NCI-H2196 (cell line): ENCODE measurements around the gene ABCF1.

ENCODE experiments used
- DNase-seq: peaks from one replicate; lab custom pipeline; 2025; ENCODE audit not compliant: unreplicated experiment; lab: John Stamatoyannopoulos, UW

ABCF1 gene

GRCh38 chr6:30599625-30600324 lies 28.5 kb downstream of the ABCF1 start:
- DNase-seq, result no peak

GRCh38 chr6:30600451-30600961 lies 29.3 kb downstream of the ABCF1 start:
- DNase-seq, result peak; percentile 15

- no peak for DNase-seq
Measured at GRCh38 chr6:30601436-30601814, 30.2 kb downstream of the ABCF1 start.

GRCh38 chr6:30601815-30602641 lies 30.8 kb downstream of the ABCF1 start:
- no peak for DNase-seq

- no peak for DNase-seq
Measured at GRCh38 chr6:30603961-30604360, 32.7 kb downstream of the ABCF1 start.

- no peak for DNase-seq
Measured at GRCh38 chr6:30610065-30610464, 38.8 kb downstream of the ABCF1 start.

- no peak for DNase-seq
Measured at GRCh38 chr6:30611150-30611855, 40.1 kb downstream of the ABCF1 start.

- no peak for DNase-seq
Measured at GRCh38 chr6:30611856-30612194, 40.6 kb downstream of the ABCF1 start.

GRCh38 chr6:30612213-30612612 lies 41.0 kb downstream of the ABCF1 start:
- no peak for DNase-seq

GRCh38 chr6:30612687-30613248 lies 41.5 kb downstream of the ABCF1 start:
- DNase-seq, result no peak

GRCh38 chr6:30613251-30614043 lies 42.2 kb downstream of the ABCF1 start:
- no peak for DNase-seq

- no peak for DNase-seq
Measured at GRCh38 chr6:30614044-30614842, 43.0 kb downstream of the ABCF1 start.

GRCh38 chr6:30614843-30615218 lies 43.6 kb downstream of the ABCF1 start:
- DNase-seq, result peak; percentile 95

GRCh38 chr6:30615219-30615957 lies 44.1 kb downstream of the ABCF1 start:
- peak; percentile 35 for DNase-seq

GRCh38 chr6:30615958-30616810 lies 44.9 kb downstream of the ABCF1 start:
- peak; percentile 26 for DNase-seq

GRCh38 chr6:30616811-30617564 lies 45.7 kb downstream of the ABCF1 start, which contains the start of gene PPP1R10:
Gene PPP1R10 (minus strand): TSS chr6:30617243. CDS start chr6:30609944, 7,299 bp downstream.
- peak; percentile 99 for DNase-seq

- peak; percentile 95 for DNase-seq
Measured at GRCh38 chr6:30617565-30618269, 46.5 kb downstream of the ABCF1 start, which contains the start of gene MRPS18B. Gene MRPS18B (plus strand): TSS chr6:30617840. CDS start chr6:30617866, 26 bp downstream.
